T-helper 2 cell (primary cell): ENCODE measurements around the gene DTNA.

Source experiments
- DNase-seq, 5 experiments: peaks; one replicate each; pipeline versions ENCODE4 v3.0.0 to v3.0.0-alpha.2; 2012 to 2022

Gene DTNA

GRCh38 chr18:34808389-34808788 lies 98.3 kb downstream of the DTNA start:
- DNase-seq, result no peak

GRCh38 chr18:34809451-34810072 lies 99.5 kb downstream of the DTNA start:
- DNase-seq, result no peak

- no peak for DNase-seq
These were observed 106.1 kb downstream of the DTNA start for GRCh38 chr18:34816183-34816582.

GRCh38 chr18:34817636-34818035 lies 107.5 kb downstream of the DTNA start:
- no peak for DNase-seq

- no peak for DNase-seq
These were observed 108.0 kb downstream of the DTNA start for GRCh38 chr18:34818064-34818463.

GRCh38 chr18:34820360-34821065 lies 110.4 kb downstream of the DTNA start:
- DNase-seq, result no peak

- DNase-seq, result no peak
These were observed 111.6 kb downstream of the DTNA start for GRCh38 chr18:34821669-34822210.

- DNase-seq, result no peak
These were observed 118.0 kb downstream of the DTNA start for GRCh38 chr18:34828093-34828492.

- no peak for DNase-seq
These were observed 124.8 kb downstream of the DTNA start for GRCh38 chr18:34834897-34835296.

GRCh38 chr18:34835466-34835865 lies 125.4 kb downstream of the DTNA start:
- DNase-seq, result no peak

GRCh38 chr18:34837769-34838272 lies 127.7 kb downstream of the DTNA start:
- DNase-seq, result no peak

GRCh38 chr18:34838669-34839068 lies 128.6 kb downstream of the DTNA start:
- no peak for DNase-seq

- no peak for DNase-seq
These were observed 130.2 kb downstream of the DTNA start for GRCh38 chr18:34840256-34840826.

GRCh38 chr18:34841891-34842290 lies 131.8 kb downstream of the DTNA start:
- no peak for DNase-seq

GRCh38 chr18:34844072-34844471 lies 134.0 kb downstream of the DTNA start:
- no peak for DNase-seq

GRCh38 chr18:34844732-34845459 lies 134.8 kb downstream of the DTNA start:
- no peak for DNase-seq

- DNase-seq, result no peak
These were observed 137.3 kb downstream of the DTNA start for GRCh38 chr18:34847408-34847807.

- DNase-seq, result no peak
These were observed 138.1 kb downstream of the DTNA start for GRCh38 chr18:34848156-34848555.

- DNase-seq, result no peak
These were observed 138.6 kb downstream of the DTNA start for GRCh38 chr18:34848695-34849094.

- DNase-seq, result no peak
These were observed 147.2 kb downstream of the DTNA start for GRCh38 chr18:34857320-34857719.

GRCh38 chr18:34858188-34858587 lies 148.1 kb downstream of the DTNA start:
- DNase-seq, result no peak

GRCh38 chr18:34859496-34859895 lies 149.4 kb downstream of the DTNA start:
- DNase-seq, result no peak

GRCh38 chr18:34862561-34862960 lies 152.5 kb downstream of the DTNA start:
- DNase-seq, result no peak
